Measurements from ENCODE around the gene A3GALT2.

The A3GALT2 gene

GRCh38 chr1:33273406-33273805 is 47.5 kb downstream of the A3GALT2 start:
- no peak for DNase-seq (ENCODE audit: extremely low read depth in 1 of 2, low read depth in 1 of 2)

GRCh38 chr1:33272930-33273329 is 48.0 kb downstream of the A3GALT2 start:
- no peak for DNase-seq (ENCODE audit: extremely low read depth in 1 of 2, low read depth in 1 of 2)

- no peak for DNase-seq (ENCODE audit: extremely low read depth in 1 of 2, low read depth in 1 of 2)
These were observed 48.4 kb downstream of the A3GALT2 start for GRCh38 chr1:33272509-33272908.

- no peak for DNase-seq (ENCODE audit: extremely low read depth in 1 of 2, low read depth in 1 of 2)
These were observed 49.0 kb downstream of the A3GALT2 start for GRCh38 chr1:33271666-33272505.

- DNase-seq (ENCODE audit: extremely low read depth in 1 of 2, low read depth in 1 of 2) = no peak
These were observed 50.0 kb downstream of the A3GALT2 start for GRCh38 chr1:33270808-33271465.

GRCh38 chr1:33270379-33270778 is 50.5 kb downstream of the A3GALT2 start:
- DNase-seq (ENCODE audit: extremely low read depth in 1 of 2, low read depth in 1 of 2) = no peak

- DNase-seq (ENCODE audit: extremely low read depth in 1 of 2, low read depth in 1 of 2) = no peak
These were observed 51.3 kb downstream of the A3GALT2 start for GRCh38 chr1:33269621-33270020.

- DNase-seq (ENCODE audit: extremely low read depth in 1 of 2, low read depth in 1 of 2) = no peak
These were observed 51.8 kb downstream of the A3GALT2 start for GRCh38 chr1:33268927-33269610.

GRCh38 chr1:33268457-33268856 is 52.4 kb downstream of the A3GALT2 start:
- DNase-seq (ENCODE audit: extremely low read depth in 1 of 2, low read depth in 1 of 2) = no peak

GRCh38 chr1:33267468-33268205 is 53.3 kb downstream of the A3GALT2 start:
- DNase-seq (ENCODE audit: extremely low read depth in 1 of 2, low read depth in 1 of 2) = no peak

GRCh38 chr1:33266766-33267165 is 54.1 kb downstream of the A3GALT2 start:
- DNase-seq (ENCODE audit: extremely low read depth in 1 of 2, low read depth in 1 of 2) = no peak

- no peak for DNase-seq (ENCODE audit: extremely low read depth in 1 of 2, low read depth in 1 of 2)
These were observed 54.9 kb downstream of the A3GALT2 start for GRCh38 chr1:33265780-33266605.

GRCh38 chr1:33263890-33264504 is 56.9 kb downstream of the A3GALT2 start:
- no peak for DNase-seq (ENCODE audit: extremely low read depth in 1 of 2, low read depth in 1 of 2)

- DNase-seq (ENCODE audit: extremely low read depth in 1 of 2, low read depth in 1 of 2) = no peak
These were observed 59.6 kb downstream of the A3GALT2 start for GRCh38 chr1:33261344-33261743.

GRCh38 chr1:33260439-33260838 is 60.5 kb downstream of the A3GALT2 start:
- no peak for DNase-seq (ENCODE audit: extremely low read depth in 1 of 2, low read depth in 1 of 2)

GRCh38 chr1:33259879-33260278 is 61.0 kb downstream of the A3GALT2 start:
- no peak for DNase-seq (ENCODE audit: extremely low read depth in 1 of 2, low read depth in 1 of 2)

GRCh38 chr1:33258788-33259274 is 62.1 kb downstream of the A3GALT2 start:
- DNase-seq (ENCODE audit: extremely low read depth in 1 of 2, low read depth in 1 of 2) = no peak

- DNase-seq (ENCODE audit: extremely low read depth in 1 of 2, low read depth in 1 of 2) = no peak
These were observed 62.9 kb downstream of the A3GALT2 start for GRCh38 chr1:33257772-33258712.
